Measurements from ENCODE around the gene BHLHE40.

Gene BHLHE40

GRCh38 chr3:4983739-4984510 is 4.7 kb downstream of the BHLHE40 start:
- DNase-seq, result no peak

- no peak for DNase-seq
Observed at GRCh38 chr3:4984511-4984864, 5.3 kb downstream of the BHLHE40 start.

- DNase-seq, result no peak
Observed at GRCh38 chr3:4985330-4986174, 6.3 kb downstream of the BHLHE40 start.

GRCh38 chr3:4986175-4986781 is 7.0 kb downstream of the BHLHE40 start:
- DNase-seq, result no peak

- DNase-seq, result peak; percentile 86
Observed at GRCh38 chr3:4986782-4987537, 7.7 kb downstream of the BHLHE40 start.

- no peak for DNase-seq
Observed at GRCh38 chr3:4987538-4988296, 8.5 kb downstream of the BHLHE40 start.

- no peak for DNase-seq
Observed at GRCh38 chr3:4988983-4989834, 10.0 kb downstream of the BHLHE40 start.

GRCh38 chr3:4990069-4990468 is 10.8 kb downstream of the BHLHE40 start:
- no peak for DNase-seq

- DNase-seq, result no peak
Observed at GRCh38 chr3:4992118-4992517, 12.9 kb downstream of the BHLHE40 start.

GRCh38 chr3:4993276-4994143 is 14.3 kb downstream of the BHLHE40 start:
- DNase-seq, result no peak

- no peak for DNase-seq
Observed at GRCh38 chr3:4994144-4994730, 15.0 kb downstream of the BHLHE40 start.

GRCh38 chr3:4994823-4995499 is 15.7 kb downstream of the BHLHE40 start:
- DNase-seq, result peak; percentile 62

- DNase-seq, result no peak
Observed at GRCh38 chr3:4995500-4996053, 16.3 kb downstream of the BHLHE40 start.

- DNase-seq, result no peak
Observed at GRCh38 chr3:4996223-4996765, 17.1 kb downstream of the BHLHE40 start.

- no peak for DNase-seq
Observed at GRCh38 chr3:4996771-4997291, 17.6 kb downstream of the BHLHE40 start.

- no peak for DNase-seq
Observed at GRCh38 chr3:4997946-4998345, 18.7 kb downstream of the BHLHE40 start.

- DNase-seq, result no peak
Observed at GRCh38 chr3:4999531-5000184, 20.4 kb downstream of the BHLHE40 start.

All from right kidney (tissue), 1 donor.